ENCODE results near the gene ZPBP2.

GRCh38 chr17:39926588-39927100 is 58.6 kb downstream of the ZPBP2 start:
- no peak for TF ChIP-seq EZH2 (IDR thresholded peaks at IDR 0.05)
- TF ChIP-seq POLR2AphosphoS5 (IDR thresholded peaks at IDR 0.05; ENCODE audit: borderline replicate concordance, low read depth, low read length): no peak
